ENCODE results near the gene NUDT22.

Gene NUDT22, protein sequence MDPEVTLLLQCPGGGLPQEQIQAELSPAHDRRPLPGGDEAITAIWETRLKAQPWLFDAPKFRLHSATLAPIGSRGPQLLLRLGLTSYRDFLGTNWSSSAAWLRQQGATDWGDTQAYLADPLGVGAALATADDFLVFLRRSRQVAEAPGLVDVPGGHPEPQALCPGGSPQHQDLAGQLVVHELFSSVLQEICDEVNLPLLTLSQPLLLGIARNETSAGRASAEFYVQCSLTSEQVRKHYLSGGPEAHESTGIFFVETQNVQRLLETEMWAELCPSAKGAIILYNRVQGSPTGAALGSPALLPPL

DNA sequence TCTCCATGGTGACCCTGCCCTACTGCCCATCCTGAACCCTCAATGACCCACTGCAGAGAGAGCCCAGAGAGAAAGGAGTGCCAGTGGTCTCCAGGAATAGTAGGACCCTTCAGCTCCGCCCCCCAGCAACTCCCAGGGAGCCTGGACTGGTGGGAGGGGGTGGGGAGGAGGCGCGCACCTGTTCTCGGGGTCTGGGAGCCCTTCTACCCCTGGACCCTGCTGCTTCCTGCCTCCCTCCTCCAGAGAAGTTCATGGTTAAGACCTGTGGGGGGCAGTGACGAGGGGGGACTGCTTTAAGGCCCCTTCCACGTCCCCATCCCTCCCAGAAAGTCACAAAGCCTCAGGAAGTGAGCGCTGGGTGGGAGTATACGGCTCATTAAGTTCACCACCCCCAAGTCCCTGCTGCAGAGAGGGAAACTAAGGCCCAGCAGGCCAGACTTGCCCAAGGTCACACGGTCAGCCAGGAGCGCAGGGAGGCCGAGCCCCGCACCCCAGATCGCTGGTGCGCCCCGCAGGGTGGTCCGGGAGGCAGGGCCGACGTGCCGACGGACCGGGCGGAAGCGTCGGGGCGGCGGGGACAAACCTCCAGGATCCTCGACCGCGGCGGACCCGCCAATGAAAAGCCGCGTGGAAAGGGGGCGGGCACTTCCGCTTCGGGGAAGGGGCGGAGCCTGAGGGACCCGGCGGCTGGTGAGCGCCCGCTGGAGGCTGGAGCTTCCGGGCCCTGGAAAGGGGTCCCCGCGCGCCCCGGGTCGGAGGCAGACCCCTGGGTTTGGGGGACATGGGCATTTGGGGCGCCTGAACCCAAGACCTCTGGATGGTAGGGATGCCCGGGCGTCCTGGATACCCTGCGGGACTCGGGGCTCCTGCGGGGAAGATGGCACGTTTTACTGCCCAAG, at the start of gene NUDT22, which contains the start of gene TRPT1:
Gene NUDT22 (plus strand): TSS at position 667 of the 899 bp plus-strand sequence. CDS start 379 bp downstream, outside the sequence.
Gene TRPT1 (minus strand): TSS at position 579 of the 899 bp plus-strand sequence. CDS start 326 bp downstream, at position 253.
- peak; percentile 88 for DNase-seq

DNA sequence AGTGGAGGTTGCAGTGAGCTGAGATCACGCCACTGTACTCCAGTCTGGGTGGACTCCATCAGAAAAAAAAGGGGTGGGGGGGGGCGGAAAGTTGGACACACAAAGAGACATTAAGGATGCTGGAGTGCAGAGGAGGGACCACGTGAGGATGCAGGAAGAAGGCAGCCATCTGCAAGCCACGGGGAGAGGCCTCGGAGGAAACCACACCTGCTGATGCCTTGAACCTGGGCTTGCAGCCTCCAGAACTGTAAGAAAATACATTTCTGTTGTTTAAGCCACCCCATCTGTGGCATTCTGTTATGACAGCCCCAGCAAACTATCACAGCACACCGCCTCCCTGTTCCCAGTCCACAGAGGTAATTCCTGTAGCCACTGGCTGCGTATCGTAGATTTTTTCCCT, 49.3 kb upstream of the NUDT22 start:
- no peak for DNase-seq

DNA sequence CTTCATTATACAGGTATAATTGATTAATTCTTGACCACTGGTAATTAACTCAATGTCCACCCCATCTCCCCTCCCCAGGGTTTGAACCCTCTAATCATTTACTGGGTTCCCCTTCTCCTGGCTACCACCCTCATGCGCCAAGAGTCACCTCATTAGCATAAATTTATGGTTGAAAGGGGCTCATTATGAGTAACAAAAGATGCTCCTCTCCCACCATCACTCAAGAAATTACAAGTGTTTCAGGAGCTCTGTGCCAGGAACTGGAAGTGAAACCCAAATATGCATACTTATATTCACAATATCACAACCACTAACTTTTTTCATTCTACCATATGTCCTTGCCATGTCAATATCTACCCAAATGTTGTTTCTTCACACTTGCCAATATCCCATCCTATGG, 47.9 kb upstream of the NUDT22 start:
- no peak for DNase-seq

DNA sequence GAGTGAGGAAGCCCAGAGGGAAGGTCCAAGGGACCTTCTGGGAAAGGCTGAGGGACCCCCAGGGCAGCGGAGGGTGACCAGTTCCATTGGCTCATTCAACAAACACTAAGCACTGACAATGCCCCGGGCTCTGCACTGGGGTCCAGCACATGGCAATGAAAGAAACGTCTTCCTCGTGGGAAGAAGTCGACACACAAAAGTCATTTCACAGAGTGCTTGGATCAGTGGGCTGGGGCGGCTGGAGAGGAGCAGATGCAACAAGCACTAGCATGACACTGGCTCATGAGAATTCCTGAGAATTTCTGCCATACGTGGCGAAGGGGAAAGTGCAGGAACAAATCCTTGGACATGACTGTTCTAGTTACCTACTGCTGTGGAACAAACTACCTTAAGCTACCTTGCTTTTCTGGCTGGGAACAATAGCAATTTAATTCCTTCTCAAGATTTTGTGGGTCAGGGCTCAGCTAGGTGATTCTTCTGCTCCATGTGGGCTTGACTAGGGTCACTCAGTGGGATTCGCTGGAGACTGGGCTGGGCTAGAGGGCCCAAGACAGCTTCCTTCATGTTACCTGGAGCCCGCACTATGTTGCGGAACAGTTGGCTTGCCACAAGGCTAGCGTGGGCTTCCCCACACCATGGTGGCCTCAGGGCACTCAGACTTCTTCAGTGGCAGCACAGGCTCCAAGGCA, 47.0 kb upstream of the NUDT22 start:
- no peak for DNase-seq

DNA sequence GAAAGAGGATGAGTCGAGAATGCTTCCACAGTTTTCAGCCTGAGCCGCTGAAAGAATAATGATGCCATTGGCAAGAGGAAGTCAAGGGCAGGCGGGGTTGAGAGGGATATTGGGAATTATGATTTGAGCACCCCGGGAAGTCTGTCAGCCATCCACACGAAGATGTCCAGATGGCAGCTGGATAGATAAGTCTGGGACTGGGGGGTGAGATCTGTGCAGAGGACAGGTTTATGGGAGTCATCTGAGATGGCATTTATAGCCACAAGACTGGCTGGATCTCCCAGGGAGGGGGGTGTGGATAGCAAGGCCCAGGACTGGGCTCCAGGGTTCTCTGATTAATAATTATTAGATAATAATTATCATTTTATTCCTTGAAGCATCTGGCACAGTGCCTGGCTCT, 45.2 kb upstream of the NUDT22 start:
- DNase-seq = no peak

DNA sequence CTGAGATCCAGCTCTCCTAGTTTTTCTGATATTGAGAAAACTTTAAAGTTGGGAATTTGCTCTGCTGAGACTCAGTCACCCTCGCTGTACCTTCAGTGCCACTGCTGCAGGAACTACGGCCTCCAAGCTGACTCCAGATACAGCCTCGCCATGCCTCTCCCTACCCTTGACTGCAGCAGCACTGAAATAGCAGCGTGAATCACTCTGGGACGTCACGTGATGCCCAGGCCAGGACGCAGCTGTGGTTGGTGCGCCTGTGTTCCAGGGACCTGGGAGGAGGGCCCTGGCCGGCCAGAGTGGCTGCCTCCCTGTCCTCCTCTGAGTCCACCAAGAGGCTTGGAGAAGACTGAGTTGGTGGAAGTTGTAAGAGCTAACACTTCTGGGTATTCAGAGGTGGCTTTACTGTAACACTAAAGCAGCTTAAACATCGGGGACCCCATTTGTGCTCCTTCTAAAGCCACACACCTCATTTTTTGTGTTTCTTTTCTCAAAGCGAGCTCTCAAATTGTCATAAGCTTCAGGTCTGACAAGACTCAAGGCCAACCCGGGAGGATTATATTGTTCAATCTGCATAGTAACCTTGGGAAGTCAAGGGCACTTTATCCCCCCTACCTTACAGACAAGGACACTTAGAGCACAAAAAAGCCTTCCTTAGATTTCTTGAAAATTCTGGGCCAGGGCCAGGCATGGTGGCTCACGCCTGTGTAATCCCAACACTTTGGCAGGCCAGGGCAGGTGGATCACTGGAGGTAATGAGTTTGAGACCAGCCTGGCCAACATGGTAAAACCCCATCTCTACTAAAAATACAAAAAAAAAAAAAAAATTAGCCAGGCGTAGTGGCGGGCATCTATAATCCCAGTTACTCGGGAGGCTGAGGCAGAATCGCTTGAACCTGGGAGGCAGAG, 44.3 kb upstream of the NUDT22 start:
- DNase-seq = peak; percentile 8

DNA sequence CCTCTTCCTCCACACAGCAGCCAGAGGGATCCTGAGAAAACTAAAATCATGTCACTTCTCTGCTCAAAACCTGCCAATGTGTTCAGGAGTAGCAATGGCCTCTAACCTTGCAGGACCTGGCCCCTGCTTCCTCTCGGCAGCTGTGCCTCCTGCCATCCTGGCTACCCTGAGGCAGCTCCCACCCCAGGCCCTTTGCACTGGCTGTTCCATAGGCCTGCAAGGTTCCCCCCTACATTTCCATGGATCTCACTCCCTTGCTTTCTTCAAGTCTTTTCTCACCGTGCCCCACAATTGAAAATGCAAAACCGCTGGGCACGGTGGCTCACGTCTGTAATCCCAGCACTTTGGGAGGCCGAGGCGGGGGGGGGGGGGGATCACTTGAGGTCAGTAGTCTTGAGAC, 42.2 kb upstream of the NUDT22 start:
- DNase-seq = no peak

DNA sequence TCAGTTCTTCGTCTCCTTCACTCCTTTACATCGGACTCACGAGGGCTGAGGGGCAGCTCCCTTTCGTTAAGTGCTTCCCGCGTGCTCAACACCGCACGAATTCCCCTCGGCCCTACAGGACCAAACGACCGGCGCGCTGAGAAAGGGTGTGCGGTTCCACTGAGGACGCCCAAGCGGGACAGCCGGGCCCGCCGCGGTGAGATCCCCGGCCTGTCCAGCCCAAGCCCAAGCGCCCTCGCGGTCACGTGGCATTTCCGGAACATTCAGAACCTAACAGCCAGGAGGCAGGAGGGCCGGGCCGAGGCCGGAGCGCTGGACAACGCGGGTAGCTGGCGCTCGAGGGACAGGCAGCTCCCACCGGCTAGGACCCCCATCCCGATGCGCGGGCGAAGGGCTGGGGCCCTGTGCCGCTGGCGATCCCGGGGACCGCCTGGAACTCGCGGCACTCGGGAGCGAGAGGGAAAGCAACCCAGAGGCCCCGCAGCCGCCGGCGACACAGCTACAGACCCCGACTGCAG, 40.8 kb upstream of the NUDT22 start:
- no peak for DNase-seq

DNA sequence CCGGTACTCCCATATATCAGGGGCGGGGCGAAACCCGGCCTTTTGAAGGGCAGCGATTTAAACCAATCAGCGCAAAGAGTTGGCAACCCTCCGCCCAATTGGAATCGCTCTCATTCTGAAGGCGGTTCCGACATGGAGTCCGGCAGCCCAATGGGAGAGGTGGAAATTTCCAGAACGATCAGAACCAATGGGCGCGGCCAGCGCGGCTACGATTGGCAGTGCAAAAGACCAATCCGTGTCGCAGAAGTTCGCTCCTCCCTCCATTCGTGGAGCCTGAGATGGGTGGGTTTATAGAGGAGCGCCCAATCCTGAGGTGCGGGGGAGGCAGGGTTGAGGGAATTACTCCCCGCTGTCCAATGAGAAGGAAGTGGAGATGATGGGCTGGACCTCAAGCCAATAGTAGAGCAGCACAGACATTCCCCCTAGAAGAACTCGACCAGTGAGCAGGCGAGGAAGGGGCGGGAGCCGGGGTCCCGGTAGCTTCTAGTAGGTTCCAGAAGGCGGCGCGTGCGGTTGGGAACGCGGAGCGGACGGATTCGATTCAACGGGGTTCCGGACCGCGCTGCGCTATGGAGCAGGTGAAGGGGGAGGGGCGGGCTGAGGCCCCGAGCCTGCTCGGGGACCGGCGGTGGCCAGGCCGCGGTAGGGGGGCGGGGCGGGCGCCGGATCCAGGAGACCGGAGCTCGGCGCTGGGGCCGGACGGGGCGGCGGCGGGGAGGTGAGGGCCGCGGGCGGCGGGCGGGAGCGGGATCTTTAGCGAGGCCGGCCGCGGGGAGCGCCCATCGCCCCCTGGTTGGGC, 40.2 kb upstream of the NUDT22 start, which contains the start of gene STIP1:
Gene STIP1 (plus strand): TSS at position 479 of the 799 bp plus-strand sequence. CDS start 91 bp downstream, at position 570.
- DNase-seq = peak; percentile 96

DNA sequence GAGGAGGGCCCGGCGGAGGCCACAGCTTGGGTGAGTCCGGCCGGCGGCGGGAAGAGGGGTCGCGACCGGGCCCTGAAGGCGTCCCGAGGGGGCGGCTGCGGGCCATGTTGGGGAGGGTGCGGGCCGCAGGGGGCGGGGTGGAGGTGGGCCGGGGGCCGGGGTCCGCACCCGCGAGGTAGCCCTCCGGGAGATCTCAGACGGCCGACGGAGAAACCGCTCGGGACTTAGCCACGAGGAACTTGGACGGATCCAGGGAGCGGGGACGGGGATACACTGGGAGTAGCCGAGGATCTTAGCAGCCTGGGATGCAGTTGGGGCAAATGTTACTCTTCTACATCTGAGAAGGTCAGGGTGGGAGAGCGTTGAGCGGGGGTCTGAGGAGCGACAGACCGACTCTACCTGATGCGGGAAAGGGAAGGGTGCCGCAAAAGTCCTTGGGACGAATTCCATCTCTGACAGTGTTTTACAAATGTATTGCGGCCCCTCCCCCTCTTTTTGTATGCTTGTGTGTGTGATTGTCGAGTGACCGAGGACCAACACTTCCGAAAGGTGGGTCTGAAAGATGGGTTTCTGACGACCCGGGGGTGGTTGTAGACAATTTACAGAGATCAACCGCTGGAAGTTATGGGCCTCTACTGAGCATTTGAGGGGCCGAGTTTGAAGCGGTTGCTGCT, 39.4 kb upstream of the NUDT22 start:
- DNase-seq = peak; percentile 25

DNA sequence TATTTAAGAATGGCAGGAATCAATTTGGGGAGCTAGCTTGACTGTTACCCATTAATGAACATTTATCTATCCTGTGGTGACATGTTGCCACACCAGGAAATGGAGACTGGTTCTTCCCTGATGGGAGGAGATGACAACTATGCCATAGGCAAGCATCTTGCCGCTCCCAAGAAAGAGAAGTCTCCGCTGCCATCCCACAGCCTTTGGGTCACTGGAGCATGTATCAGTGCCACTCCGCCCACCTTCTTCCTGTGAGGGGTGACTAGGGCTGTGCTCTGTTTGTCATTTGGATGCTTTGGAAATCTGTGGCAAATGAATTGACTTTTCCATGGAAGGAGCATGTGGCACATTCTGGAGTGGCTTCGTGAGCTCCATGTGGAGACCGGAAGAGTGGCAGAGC, 33.6 kb upstream of the NUDT22 start:
- no peak for DNase-seq

DNA sequence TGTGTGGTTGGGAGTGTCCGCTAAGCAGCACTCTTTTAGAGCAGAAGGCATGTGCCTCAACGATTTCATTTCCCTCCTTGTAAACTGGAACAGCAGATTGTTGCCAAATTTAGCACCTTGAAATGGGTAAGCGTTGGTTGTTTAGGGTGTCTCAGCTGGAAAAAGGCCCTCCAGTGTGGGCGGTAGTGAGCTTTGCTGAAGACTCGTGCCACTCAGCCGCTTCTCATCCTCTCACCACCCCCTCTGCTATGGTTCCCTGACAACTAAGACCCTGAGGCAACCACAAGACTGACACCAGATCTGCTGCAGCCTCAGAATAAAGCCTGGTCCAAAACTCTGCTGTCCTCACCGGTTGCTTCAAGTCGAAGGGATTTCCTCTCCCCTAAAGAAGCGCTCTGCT, 29.4 kb upstream of the NUDT22 start:
- DNase-seq = no peak

DNA sequence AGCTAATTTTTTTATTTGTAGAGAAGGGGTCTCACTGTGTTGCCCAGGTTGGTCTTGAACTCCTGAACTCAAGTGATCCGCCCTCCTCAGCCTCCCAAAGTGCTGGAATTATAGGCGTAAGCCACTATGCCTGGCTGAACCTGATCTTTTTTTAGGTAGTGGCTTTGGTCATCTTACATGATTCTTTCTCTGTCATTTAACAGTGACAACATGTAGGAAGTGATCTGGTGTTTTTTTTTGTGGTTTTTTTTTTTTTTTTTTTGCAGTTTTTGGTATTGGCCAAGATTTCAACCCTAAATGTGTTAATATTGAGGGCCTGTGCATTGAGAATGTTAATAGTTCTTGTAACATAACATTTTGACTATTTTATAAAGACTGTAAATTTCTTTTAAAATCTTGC, 27.6 kb upstream of the NUDT22 start:
- no peak for DNase-seq

DNA sequence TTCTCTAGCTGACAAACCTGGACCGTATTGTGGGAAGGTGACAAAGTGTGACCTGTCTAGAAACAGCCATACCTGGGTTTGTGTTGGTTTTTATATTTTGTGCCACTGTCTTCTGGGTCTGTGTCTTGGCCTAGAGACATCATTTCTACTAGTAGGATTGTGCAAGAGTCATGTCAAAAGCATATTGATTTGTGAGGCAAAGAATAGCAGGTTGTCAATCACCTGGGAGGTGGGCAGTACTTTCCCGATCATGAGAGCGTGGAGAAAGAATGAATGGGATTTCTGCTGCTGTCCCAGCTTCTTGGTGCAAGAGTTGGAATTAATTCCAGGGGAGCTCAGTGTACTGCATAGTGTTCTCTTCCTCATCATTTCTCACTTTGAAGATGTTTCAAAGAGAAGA, 24.5 kb upstream of the NUDT22 start:
- no peak for DNase-seq

DNA sequence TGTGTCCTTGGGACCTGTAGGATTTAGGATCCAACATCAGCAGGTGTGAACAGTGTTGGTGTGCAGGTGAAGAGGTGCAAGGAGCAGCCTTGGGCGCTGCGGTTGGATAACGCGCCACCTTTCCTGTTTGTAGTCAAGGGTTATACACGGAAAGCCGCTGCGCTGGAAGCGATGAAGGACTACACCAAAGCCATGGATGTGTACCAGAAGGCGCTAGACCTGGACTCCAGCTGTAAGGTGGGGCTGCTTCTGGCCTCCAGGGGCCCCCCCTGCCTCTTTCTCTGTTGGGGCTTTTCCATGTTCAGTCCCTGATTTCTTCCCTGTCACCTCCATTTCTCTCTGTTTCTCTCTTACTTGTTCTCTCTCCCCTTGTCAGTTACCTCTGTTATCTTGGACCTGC, 23.1 kb upstream of the NUDT22 start:
- DNase-seq = no peak

DNA sequence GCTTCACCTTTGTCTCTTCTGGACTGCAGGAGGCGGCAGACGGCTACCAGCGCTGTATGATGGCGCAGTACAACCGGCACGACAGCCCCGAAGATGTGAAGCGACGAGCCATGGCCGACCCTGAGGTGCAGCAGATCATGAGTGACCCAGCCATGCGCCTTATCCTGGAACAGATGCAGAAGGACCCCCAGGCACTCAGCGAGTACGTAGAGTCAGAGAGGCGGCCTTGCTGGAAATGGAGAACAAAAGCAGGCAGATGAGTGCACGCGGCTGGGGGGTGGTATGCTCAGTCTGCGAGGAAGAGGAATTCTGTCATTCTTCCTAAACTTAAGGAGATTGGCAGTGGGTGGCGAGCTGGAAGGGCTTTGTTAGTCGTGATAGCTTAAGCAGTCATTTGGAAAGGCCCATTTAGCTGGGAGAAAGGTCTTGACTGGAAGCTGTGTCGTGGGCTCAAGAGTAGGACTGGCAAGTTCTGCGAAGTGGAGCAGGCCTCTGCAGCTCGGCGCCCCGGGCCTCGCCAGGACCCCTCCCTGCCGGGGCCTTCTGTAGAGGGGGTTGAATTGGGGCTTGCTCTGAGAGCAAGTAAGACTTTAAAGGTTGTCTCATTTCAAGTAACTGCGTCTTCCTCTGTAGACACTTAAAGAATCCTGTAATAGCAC, 22.5 kb upstream of the NUDT22 start:
- no peak for DNase-seq

DNA sequence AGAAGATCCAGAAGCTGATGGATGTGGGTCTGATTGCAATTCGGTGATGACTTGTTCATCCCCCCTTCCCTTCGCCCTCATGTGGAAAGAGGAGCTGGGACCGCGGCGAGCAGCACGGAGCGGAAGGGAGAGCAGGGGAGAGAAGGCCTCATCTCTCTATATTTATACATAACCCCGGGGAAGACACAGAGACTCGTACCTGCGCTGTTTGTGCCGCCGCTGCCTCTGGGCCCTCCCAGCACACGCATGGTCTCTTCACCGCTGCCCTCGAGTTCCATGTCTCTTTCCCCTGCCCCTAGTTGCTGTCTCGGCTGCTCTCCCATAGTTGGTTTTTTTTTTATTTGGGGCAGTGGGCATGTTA, 22.0 kb upstream of the NUDT22 start:
- no peak for DNase-seq

DNA sequence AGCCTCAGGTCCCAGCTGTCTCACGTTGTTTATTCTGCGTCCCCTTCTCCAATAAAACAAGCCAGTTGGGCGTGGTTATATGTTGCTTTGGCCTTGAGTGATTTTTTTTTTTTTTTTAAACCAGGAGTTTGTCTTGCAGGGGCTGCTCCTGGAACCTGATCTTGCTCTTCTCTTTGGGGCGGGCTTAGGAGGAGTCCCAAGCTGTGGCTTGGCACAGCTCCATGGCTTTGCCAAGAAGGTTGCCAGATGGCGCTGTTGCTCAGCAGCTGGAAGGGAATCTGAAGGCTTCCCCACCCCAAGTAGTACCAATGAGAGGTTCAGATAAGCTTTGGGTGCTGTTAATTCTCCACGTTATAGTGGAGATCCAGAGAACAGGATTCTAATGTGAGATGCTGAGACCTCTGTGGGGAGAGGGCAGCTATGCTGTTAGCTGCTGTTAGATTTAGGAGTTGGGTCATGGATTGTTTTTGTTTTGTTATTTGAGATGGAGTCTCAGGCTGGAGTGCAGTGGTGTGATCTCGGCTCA, 21.5 kb upstream of the NUDT22 start:
- peak; percentile 87 for DNase-seq

DNA sequence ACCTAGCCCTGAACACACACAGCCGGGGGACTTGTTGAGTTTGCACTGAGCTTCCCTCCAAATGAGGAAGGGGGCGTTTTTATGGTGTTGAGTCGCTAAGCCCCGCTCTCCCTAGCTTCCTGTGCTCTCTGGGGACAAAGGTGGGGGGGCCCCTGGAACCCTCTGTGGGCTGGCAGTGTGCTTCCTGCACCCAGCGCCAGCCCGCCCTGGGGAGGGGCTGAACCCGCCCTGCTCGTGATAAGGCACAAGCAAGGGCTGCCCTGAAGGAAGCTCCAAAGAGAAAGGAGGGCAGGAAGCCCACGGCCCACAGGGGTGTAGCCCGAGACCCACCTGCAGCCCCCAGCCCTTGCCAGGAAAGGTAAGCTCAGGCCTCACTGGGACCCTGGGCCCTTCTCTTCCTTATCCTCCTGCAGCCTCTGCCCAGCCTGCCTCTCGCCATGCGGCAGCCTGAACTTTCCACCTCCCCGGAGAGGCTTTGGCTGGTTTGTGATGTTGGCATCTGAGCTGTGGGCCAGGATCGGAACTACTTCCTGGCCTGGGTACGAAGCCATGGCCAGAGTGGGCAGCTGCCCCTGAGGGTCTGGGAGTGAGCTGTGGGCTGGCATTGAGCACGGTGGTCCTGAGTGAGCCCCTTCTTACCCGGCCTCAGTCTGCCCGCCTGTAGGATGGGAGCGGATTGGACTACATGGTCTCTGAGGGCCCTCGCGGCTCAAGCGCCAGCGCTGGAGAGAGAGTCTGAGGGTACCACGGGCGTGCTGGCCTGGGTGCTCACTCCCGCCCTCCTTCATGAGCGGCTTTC, 19.4 kb upstream of the NUDT22 start, which contains the start of gene FERMT3:
Gene FERMT3 (plus strand): TSS at position 265 of the 799 bp plus-strand sequence. CDS start 644 bp downstream, outside the sequence.
- peak; percentile 59 for DNase-seq

Measured in activated CD4-positive, alpha-beta T cell treated with anti-CD3 and anti-CD28 coated beads, Interleukin-2, amount 50 U/mL, for 1 hour (primary cell).